Measurements from ENCODE around the gene DHX8.

- TF ChIP-seq, protein P1, sequence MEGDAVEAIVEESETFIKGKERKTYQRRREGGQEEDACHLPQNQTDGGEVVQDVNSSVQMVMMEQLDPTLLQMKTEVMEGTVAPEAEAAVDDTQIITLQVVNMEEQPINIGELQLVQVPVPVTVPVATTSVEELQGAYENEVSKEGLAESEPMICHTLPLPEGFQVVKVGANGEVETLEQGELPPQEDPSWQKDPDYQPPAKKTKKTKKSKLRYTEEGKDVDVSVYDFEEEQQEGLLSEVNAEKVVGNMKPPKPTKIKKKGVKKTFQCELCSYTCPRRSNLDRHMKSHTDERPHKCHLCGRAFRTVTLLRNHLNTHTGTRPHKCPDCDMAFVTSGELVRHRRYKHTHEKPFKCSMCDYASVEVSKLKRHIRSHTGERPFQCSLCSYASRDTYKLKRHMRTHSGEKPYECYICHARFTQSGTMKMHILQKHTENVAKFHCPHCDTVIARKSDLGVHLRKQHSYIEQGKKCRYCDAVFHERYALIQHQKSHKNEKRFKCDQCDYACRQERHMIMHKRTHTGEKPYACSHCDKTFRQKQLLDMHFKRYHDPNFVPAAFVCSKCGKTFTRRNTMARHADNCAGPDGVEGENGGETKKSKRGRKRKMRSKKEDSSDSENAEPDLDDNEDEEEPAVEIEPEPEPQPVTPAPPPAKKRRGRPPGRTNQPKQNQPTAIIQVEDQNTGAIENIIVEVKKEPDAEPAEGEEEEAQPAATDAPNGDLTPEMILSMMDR (conservative IDR thresholded peaks at IDR 0.05; ENCODE audit: low read length): no peak
- TF ChIP-seq EZH2phosphoT487 (IDR thresholded peaks at IDR 0.05; ENCODE audit: borderline replicate concordance): no peak
Measured at GRCh38 chr17:43515656-43516055, 31.9 kb downstream of the DHX8 start.

All from Loucy (cell line).